GM13976 (cell line): ENCODE data around the gene HERPUD1.

Experiments
- DNase-seq: peaks from one replicate; pipeline ENCODE4 v3.0.0; 2012; ENCODE audit warnings: low spot score
- CTCF ChIP-seq: IDR thresholded peaks from 2 replicates; pipeline ENCODE4 v1.5.1; 2012; ENCODE audit warnings: borderline replicate concordance, mild to moderate bottlenecking; ENCODE audit not compliant: insufficient read depth; ENCODE audit errors: extremely low read depth, missing control alignments, control extremely low read depth
- in situ Hi-C: fragments of 300-500 bp; cut with MboI; formaldehyde crosslinking; loops from one replicate; pipeline ENCODE4 v1.12.0; 2022; ENCODE audit warnings: low sequenced_read_pairs, mixed read lengths, inconsistent platforms; ENCODE audit not compliant: unreplicated experiment

HERPUD1 gene

GRCh38 chr16:56965149-56966092 lies 33.5 kb downstream of the HERPUD1 start:
- in situ Hi-C loops: loop anchor here (10.0 kb wide), 1 partner anchor 79 kb away; no protein-coding TSS in a partner anchor
- no peak for DNase-seq

GRCh38 chr16:56966093-56966475 lies 34.1 kb downstream of the HERPUD1 start:
- TF ChIP-seq CTCF: no peak
- in situ Hi-C loops: loop anchor here (10.0 kb wide), 1 partner anchor 79 kb away; no protein-coding TSS in a partner anchor
- DNase-seq: no peak

More at GRCh38 chr16:56965149-56966092, 33.5 kb downstream of the HERPUD1 start:
- no peak for TF ChIP-seq CTCF

- in situ Hi-C loops: loop anchor here (10.0 kb wide), 1 partner anchor 77 kb away; no protein-coding TSS in a partner anchor
- DNase-seq: no peak
- TF ChIP-seq CTCF: no peak
Measured at GRCh38 chr16:56967733-56968132, 35.8 kb downstream of the HERPUD1 start.

GRCh38 chr16:56969769-56970168 lies 37.8 kb downstream of the HERPUD1 start:
- in situ Hi-C loops: loop anchor here (10.0 kb wide), 1 partner anchor 75 kb away; no protein-coding TSS in a partner anchor
- no peak for DNase-seq
- TF ChIP-seq CTCF: no peak

GRCh38 chr16:56970934-56971767 lies 39.2 kb downstream of the HERPUD1 start:
- peak; percentile 63 for DNase-seq
- in situ Hi-C loops: no loop called here
- no peak for TF ChIP-seq CTCF

- TF ChIP-seq CTCF: no peak
- no peak for DNase-seq
- in situ Hi-C loops: no loop called here
Measured at GRCh38 chr16:56971768-56972043, 39.8 kb downstream of the HERPUD1 start.
